HepG2 (cell line): ENCODE measurements around the gene MTMR1. TPM values are rescaled to one million over a fixed set of nuclear protein-coding genes. Genes with fewer than 3 reads are reported as not detected.

Experiments used
- BORCS8-MEF2B ChIP-seq: sonication (generic); formaldehyde crosslinking; IDR thresholded peaks from 2 replicates; pipeline ENCODE4 v1.8.0; 2022; ENCODE audit warnings: mild to moderate bottlenecking, missing genetic modification reagents
- DNMT3B ChIP-seq: conservative IDR thresholded peaks from 2 replicates; pipeline ENCODE4 v1.6.1; 2016; ENCODE audit warnings: missing biosample characterization, control low read depth
- EEA1 ChIP-seq: sonication (generic); formaldehyde crosslinking; IDR thresholded peaks from 2 replicates; pipeline ENCODE4 v1.5.1; 2020; ENCODE audit warnings: mild to moderate bottlenecking, missing genetic modification reagents, borderline replicate concordance
- FLYWCH1 ChIP-seq: sonication (generic); formaldehyde crosslinking; IDR thresholded peaks from 2 replicates; pipeline ENCODE4 v1.8.1; 2023; ENCODE audit warnings: mild to moderate bottlenecking, missing genetic modification reagents
- GATA4 ChIP-seq: sonication (generic); IDR thresholded peaks from 2 replicates; pipeline ENCODE4 v1.6.1; 2016; ENCODE audit warnings: antibody characterized with exemption, low read depth, borderline replicate concordance
- GZF1 ChIP-seq: sonication (generic); formaldehyde crosslinking; IDR thresholded peaks from 2 replicates; pipeline ENCODE4 v1.5.1; 2020; ENCODE audit warnings: mild to moderate bottlenecking, missing genetic modification reagents
- HNRNPLL ChIP-seq: fragments of 200-400 bp; formaldehyde crosslinking; IDR thresholded peaks from 2 replicates; pipeline ENCODE4 v1.6.1; 2017; ENCODE audit warnings: mild to moderate bottlenecking, low read depth, low read length; ENCODE audit not compliant: poor library complexity, severe bottlenecking
- IRF9 ChIP-seq: sonication (generic); formaldehyde crosslinking; IDR thresholded peaks from 2 replicates; pipeline ENCODE4 v1.8.0; 2022; ENCODE audit warnings: missing genetic modification reagents, mild to moderate bottlenecking, borderline replicate concordance
- MTF1 ChIP-seq: sonication (generic); formaldehyde crosslinking; IDR thresholded peaks from 2 replicates; pipeline ENCODE4 v1.5.0; 2020; ENCODE audit warnings: missing genetic modification reagents
- NCOA1 ChIP-seq: sonication (generic); formaldehyde crosslinking; IDR thresholded peaks from 2 replicates; pipeline ENCODE4 v1.9.0; 2021; ENCODE audit warnings: missing genetic modification reagents
- PBX3 ChIP-seq: sonication (generic); formaldehyde crosslinking; IDR thresholded peaks from 2 replicates; pipeline ENCODE4 v1.8.1; 2023; ENCODE audit warnings: missing genetic modification reagents, inconsistent platforms, borderline replicate concordance
- PHF8 ChIP-seq: sonication (generic); formaldehyde crosslinking; IDR thresholded peaks from 2 replicates; pipeline ENCODE4 v1.5.0; 2020; ENCODE audit warnings: missing genetic modification reagents
- POLR2AphosphoS5 ChIP-seq: IDR thresholded peaks from 2 replicates; pipeline ENCODE4 v1.6.1; 2012; ENCODE audit warnings: low read depth, low read length
- PRPF4 ChIP-seq: fragments of 200-400 bp; formaldehyde crosslinking; IDR thresholded peaks from 2 replicates; pipeline ENCODE4 v1.6.1; 2016; ENCODE audit warnings: low read length, low read depth; ENCODE audit not compliant: poor library complexity, severe bottlenecking
- SP1 ChIP-seq, 2 experiments: fragments of 450-650 bp in 1 of 2; sonication (generic) in 1 of 2; formaldehyde crosslinking in 1 of 2; IDR thresholded peaks; 2 replicates each; pipeline versions ENCODE4 v1.4.0 to v1.6.1; 2016 to 2020; ENCODE audit warnings: missing genetic modification reagents in 1 of 2
- SP4 ChIP-seq: sonication (generic); formaldehyde crosslinking; IDR thresholded peaks from 2 replicates; pipeline ENCODE4 v1.8.1; 2023; ENCODE audit warnings: mild to moderate bottlenecking, missing genetic modification reagents
- SP5 ChIP-seq: IDR thresholded peaks from 2 replicates; pipeline ENCODE4 v1.6.1; 2016; ENCODE audit warnings: low read depth, borderline replicate concordance
- SRSF9 ChIP-seq: fragments of 200-400 bp; formaldehyde crosslinking; IDR thresholded peaks from 2 replicates; pipeline ENCODE4 v1.6.1; 2018; ENCODE audit warnings: borderline replicate concordance, mild to moderate bottlenecking, low read depth, low read length; ENCODE audit not compliant: insufficient read depth, poor library complexity, severe bottlenecking
- TFE3 ChIP-seq: IDR thresholded peaks from 2 replicates; pipeline ENCODE4 v1.6.1; 2016
- XRCC5 ChIP-seq: fragments of 200-400 bp; formaldehyde crosslinking; optimal IDR thresholded peaks from 2 replicates; pipeline ENCODE3; 2017; ENCODE audit warnings: mild to moderate bottlenecking, low read length
- ZMYM4 ChIP-seq: sonication (generic); formaldehyde crosslinking; IDR thresholded peaks from 2 replicates; pipeline ENCODE4 v1.8.1; 2023; ENCODE audit warnings: mild to moderate bottlenecking, missing genetic modification reagents
- ZNF333 ChIP-seq: sonication (generic); formaldehyde crosslinking; IDR thresholded peaks from 2 replicates; pipeline ENCODE4 v1.4.0; 2020; ENCODE audit warnings: mild to moderate bottlenecking, missing genetic modification reagents, borderline replicate concordance
- ZNF337 ChIP-seq: sonication (generic); formaldehyde crosslinking; IDR thresholded peaks from 2 replicates; pipeline ENCODE4 v1.5.1; 2020; ENCODE audit warnings: missing genetic modification reagents, low read depth, mild to moderate bottlenecking, borderline replicate concordance
- ZNF672 ChIP-seq: sonication (generic); formaldehyde crosslinking; IDR thresholded peaks from 2 replicates; pipeline ENCODE4 v1.8.1; 2022; ENCODE audit warnings: missing genetic modification reagents
- ZNF746 ChIP-seq: sonication (generic); formaldehyde crosslinking; IDR thresholded peaks from 2 replicates; pipeline ENCODE4 v1.8.0; 2022; ENCODE audit warnings: mild to moderate bottlenecking, missing genetic modification reagents
- polyA plus RNA-seq, 8 experiments: library from polyadenylated mRNA; depleted of rRNA in 3 of 8; stranded (reverse) in 7 of 8; unstranded in 1 of 8; fragments of >200 nt; fragmentation: Illumina TruSeq in 4 of 8; extraction: Trizol in 4 of 8; gene quantifications; 2 replicates each; pipeline versions ENCODE4 v1.2.1 to v1.2.3, GENCODE V29; 2011 to 2016; ENCODE audit warnings: low read depth in 4 of 8, missing spikeins in 1 of 8, mixed read lengths in 1 of 8; ENCODE audit not compliant: insufficient read depth in 1 of 8
- total RNA-seq, 5 experiments: library from RNA; depleted of rRNA; stranded (reverse); fragments of >200 nt; fragmentation: Illumina TruSeq; extraction: Trizol; gene quantifications; 2 replicates each; pipeline ENCODE4 v1.2.3, GENCODE V29; 2016; ENCODE audit warnings: low read depth in 1 of 5
- TF ChIP-seq, protein P1 (sequence below): IDR thresholded peaks from 2 replicates; pipeline ENCODE4 v1.6.1; 2018; ENCODE audit warnings: missing genetic modification reagents
- TF ChIP-seq, protein P2 (sequence below): sonication (generic); formaldehyde crosslinking; IDR thresholded peaks from 2 replicates; pipeline ENCODE4 v1.5.0; 2020; ENCODE audit warnings: missing genetic modification reagents

The MTMR1 gene
- total and polyA plus RNA-seq, 2 of the 13 experiments (the other 11 are each of a cell fraction or from before 2014, with no cell fraction given): 8.9 to 11.1 TPM

- no peak for TF ChIP-seq TFE3 (CRISPR knock-in tag)
- TF ChIP-seq FLYWCH1: no peak
- TF ChIP-seq POLR2AphosphoS5: no peak
- no peak for TF ChIP-seq BORCS8-MEF2B (CRISPR knock-in tag)
- no peak for TF ChIP-seq SP5 (CRISPR knock-in tag)
- no peak for TF ChIP-seq IRF9
- peak; percentile 59; the same call in 1 of the 2 replicates for TF ChIP-seq GATA4
- TF ChIP-seq, protein P1, sequence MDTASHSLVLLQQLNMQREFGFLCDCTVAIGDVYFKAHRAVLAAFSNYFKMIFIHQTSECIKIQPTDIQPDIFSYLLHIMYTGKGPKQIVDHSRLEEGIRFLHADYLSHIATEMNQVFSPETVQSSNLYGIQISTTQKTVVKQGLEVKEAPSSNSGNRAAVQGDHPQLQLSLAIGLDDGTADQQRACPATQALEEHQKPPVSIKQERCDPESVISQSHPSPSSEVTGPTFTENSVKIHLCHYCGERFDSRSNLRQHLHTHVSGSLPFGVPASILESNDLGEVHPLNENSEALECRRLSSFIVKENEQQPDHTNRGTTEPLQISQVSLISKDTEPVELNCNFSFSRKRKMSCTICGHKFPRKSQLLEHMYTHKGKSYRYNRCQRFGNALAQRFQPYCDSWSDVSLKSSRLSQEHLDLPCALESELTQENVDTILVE (CRISPR knock-in tag): no peak
- TF ChIP-seq PBX3 (CRISPR knock-in tag): no peak
- TF ChIP-seq, protein P2, sequence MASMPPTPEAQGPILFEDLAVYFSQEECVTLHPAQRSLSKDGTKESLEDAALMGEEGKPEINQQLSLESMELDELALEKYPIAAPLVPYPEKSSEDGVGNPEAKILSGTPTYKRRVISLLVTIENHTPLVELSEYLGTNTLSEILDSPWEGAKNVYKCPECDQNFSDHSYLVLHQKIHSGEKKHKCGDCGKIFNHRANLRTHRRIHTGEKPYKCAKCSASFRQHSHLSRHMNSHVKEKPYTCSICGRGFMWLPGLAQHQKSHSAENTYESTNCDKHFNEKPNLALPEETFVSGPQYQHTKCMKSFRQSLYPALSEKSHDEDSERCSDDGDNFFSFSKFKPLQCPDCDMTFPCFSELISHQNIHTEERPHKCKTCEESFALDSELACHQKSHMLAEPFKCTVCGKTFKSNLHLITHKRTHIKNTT (CRISPR knock-in tag): no peak
- no peak for TF ChIP-seq DNMT3B (CRISPR knock-in tag)
- TF ChIP-seq ZNF333 (CRISPR knock-in tag): no peak
- TF ChIP-seq PRPF4: no peak
- TF ChIP-seq ZNF746 (CRISPR knock-in tag): no peak
- TF ChIP-seq ZNF337 (CRISPR knock-in tag): no peak
- TF ChIP-seq XRCC5: no peak
- TF ChIP-seq GZF1 (CRISPR knock-in tag): no peak
- no peak for TF ChIP-seq NCOA1 (CRISPR knock-in tag)
- no peak for TF ChIP-seq PHF8 (CRISPR knock-in tag)
- no peak for TF ChIP-seq SP4 (CRISPR knock-in tag)
- no peak for TF ChIP-seq ZMYM4
- no peak for TF ChIP-seq ZNF672 (CRISPR knock-in tag)
- no peak for TF ChIP-seq SP1 (IDR thresholded peaks at IDR 0.05)
- TF ChIP-seq SP1 (CRISPR knock-in tag; IDR thresholded peaks at IDR 0.05): no peak
- TF ChIP-seq SRSF9: no peak
- TF ChIP-seq HNRNPLL: no peak
- no peak for TF ChIP-seq MTF1 (CRISPR knock-in tag)
- no peak for TF ChIP-seq EEA1 (CRISPR knock-in tag)
Measured at GRCh38 chrX:150806827-150807226, 113.6 kb downstream of the MTMR1 start (continued).
